Suprapubic skin (tissue), 3 donors: ENCODE data around the gene CNTN4.

ENCODE experiments used
- POLR2AphosphoS5 ChIP-seq, 3 donors: sonication (generic); formaldehyde crosslinking; IDR thresholded peaks; one replicate each; pipeline ENCODE4 v1.6.1; 2017; ENCODE audit warnings: antibody characterized with exemption in 3 of 3
- TF ChIP-seq, protein P1 (sequence below), 2 donors: fragments of 200-600 bp in 1 of 2; fragments of 450-650 bp in 1 of 2; sonication (generic) in 1 of 2; IDR thresholded peaks; one replicate each; pipeline ENCODE4 v1.5.1; 2016 to 2019; ENCODE audit warnings: antibody characterized with exemption in 2 of 2, mild to moderate bottlenecking in 1 of 2, moderate library complexity in 1 of 2

DNA sequence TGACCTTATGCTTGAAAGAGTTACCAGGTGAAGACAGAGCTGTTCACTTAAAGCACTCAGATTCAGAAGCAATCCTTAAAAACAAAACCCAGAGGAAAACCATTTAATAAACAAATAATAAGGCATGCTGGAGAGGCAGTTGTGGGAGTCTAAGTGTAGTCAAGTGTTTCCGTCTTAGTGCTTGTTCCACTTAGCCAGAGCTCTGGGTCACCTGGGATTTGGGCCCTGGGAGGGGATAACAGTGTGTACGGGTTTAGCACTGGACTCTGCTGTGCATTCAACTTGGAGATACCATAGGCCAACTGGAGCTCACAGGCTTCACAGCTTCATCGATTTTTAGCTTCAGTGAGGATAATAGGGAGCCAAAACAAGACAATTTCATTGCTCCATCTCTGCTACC, 444.6 kb downstream of the CNTN4 start:
- TF ChIP-seq, protein P1, sequence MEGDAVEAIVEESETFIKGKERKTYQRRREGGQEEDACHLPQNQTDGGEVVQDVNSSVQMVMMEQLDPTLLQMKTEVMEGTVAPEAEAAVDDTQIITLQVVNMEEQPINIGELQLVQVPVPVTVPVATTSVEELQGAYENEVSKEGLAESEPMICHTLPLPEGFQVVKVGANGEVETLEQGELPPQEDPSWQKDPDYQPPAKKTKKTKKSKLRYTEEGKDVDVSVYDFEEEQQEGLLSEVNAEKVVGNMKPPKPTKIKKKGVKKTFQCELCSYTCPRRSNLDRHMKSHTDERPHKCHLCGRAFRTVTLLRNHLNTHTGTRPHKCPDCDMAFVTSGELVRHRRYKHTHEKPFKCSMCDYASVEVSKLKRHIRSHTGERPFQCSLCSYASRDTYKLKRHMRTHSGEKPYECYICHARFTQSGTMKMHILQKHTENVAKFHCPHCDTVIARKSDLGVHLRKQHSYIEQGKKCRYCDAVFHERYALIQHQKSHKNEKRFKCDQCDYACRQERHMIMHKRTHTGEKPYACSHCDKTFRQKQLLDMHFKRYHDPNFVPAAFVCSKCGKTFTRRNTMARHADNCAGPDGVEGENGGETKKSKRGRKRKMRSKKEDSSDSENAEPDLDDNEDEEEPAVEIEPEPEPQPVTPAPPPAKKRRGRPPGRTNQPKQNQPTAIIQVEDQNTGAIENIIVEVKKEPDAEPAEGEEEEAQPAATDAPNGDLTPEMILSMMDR (IDR thresholded peaks at IDR 0.05): no peak
- TF ChIP-seq POLR2AphosphoS5 (IDR thresholded peaks at IDR 0.05): no peak
